Keratinocyte (primary cell): ENCODE results near the gene CISH. TPM values are rescaled to one million over a fixed set of nuclear protein-coding genes. Genes with fewer than 3 reads are reported as not detected.

ENCODE experiments used
- DNase-seq: peaks from one replicate; pipeline ENCODE4 v3.0.0-alpha.2; 2011; ENCODE audit warnings: low read depth, missing footprints, low spot score
- FAIRE-seq: peaks from 2 replicates; lab custom pipeline; 2011; peaks lifted over from hg19 to GRCh38; lab: Jason Lieb, UNC
- H2AFZ ChIP-seq: 2 replicates; pipeline ENCODE4 v1.6.0; 2012; ENCODE audit warnings: low read length, control low read depth, inconsistent platforms; ENCODE audit not compliant: control insufficient read depth
- H3K27ac ChIP-seq: 2 replicates; pipeline ENCODE4 v1.5.1; 2011; ENCODE audit warnings: low read length; ENCODE audit not compliant: control insufficient read depth, insufficient read depth
- H3K27me3 ChIP-seq: 3 replicates; pipeline ENCODE4 v1.6.0; 2011; ENCODE audit warnings: low read length; ENCODE audit not compliant: control insufficient read depth, insufficient read depth; ENCODE audit errors: extremely low read depth
- H3K36me3 ChIP-seq, 2 experiments: 2 replicates in 1 of 2; 3 replicates in 1 of 2; pipeline ENCODE4 v1.5.1; 2011; ENCODE audit warnings: low read length in 2 of 2, mild to moderate bottlenecking in 1 of 2; ENCODE audit not compliant: control insufficient read depth in 2 of 2, insufficient read depth in 2 of 2; ENCODE audit errors: extremely low read depth in 1 of 2
- H3K4me1 ChIP-seq: 3 replicates; pipeline ENCODE4 v1.5.1; 2011; ENCODE audit warnings: low read length; ENCODE audit not compliant: control insufficient read depth, insufficient read depth; ENCODE audit errors: extremely low read depth
- H3K4me2 ChIP-seq: 3 replicates; pipeline ENCODE4 v1.6.0; 2011; ENCODE audit warnings: low read depth, low read length; ENCODE audit not compliant: control insufficient read depth, insufficient read depth; ENCODE audit errors: extremely low read depth
- H3K4me3 ChIP-seq, 3 experiments: fragments of 200-600 bp in 1 of 3; sonication (generic) in 1 of 3; 2 replicates in 2 of 3; 3 replicates in 1 of 3; pipeline ENCODE4 v1.5.1; 2011 to 2016; ENCODE audit warnings: low read length in 3 of 3, mild to moderate bottlenecking in 3 of 3, control low read depth in 2 of 3, inconsistent platforms in 1 of 3, low read depth in 1 of 3, mixed read lengths in 1 of 3, mixed run types in 1 of 3, moderate library complexity in 1 of 3; ENCODE audit not compliant: control insufficient read depth in 2 of 3, insufficient read depth in 2 of 3; ENCODE audit errors: extremely low read depth in 1 of 3
- H3K79me2 ChIP-seq: 2 replicates; pipeline ENCODE4 v1.6.0; 2012; ENCODE audit warnings: low read length; ENCODE audit not compliant: control insufficient read depth, insufficient read depth
- H3K9ac ChIP-seq: 3 replicates; pipeline ENCODE4 v1.6.0; 2011; ENCODE audit warnings: low read length; ENCODE audit not compliant: control insufficient read depth, insufficient read depth; ENCODE audit errors: extremely low read depth
- H3K9me1 ChIP-seq: 3 replicates; pipeline ENCODE4 v1.6.0; 2011; ENCODE audit warnings: low read length; ENCODE audit not compliant: control insufficient read depth, insufficient read depth; ENCODE audit errors: extremely low read depth
- H3K9me3 ChIP-seq: 2 replicates; pipeline ENCODE4 v1.5.1; 2012; ENCODE audit warnings: low read depth, low read length; ENCODE audit not compliant: control insufficient read depth
- H4K20me1 ChIP-seq: 3 replicates; pipeline ENCODE4 v1.6.0; 2011; ENCODE audit warnings: low read length; ENCODE audit not compliant: control insufficient read depth, insufficient read depth; ENCODE audit errors: extremely low read depth
- CTCF ChIP-seq, 3 experiments: IDR thresholded peaks in 1 of 3; conservative IDR thresholded peaks in 1 of 3; optimal IDR thresholded peaks in 1 of 3; 2 replicates in 2 of 3; 3 replicates in 1 of 3; pipeline versions ENCODE3 to v1.5.1; 2011; ENCODE audit warnings: low read length in 3 of 3, mild to moderate bottlenecking in 3 of 3, moderate library complexity in 2 of 3, control low read depth in 1 of 3, inconsistent platforms in 1 of 3; ENCODE audit not compliant: insufficient read depth in 2 of 3; ENCODE audit errors: extremely low read depth in 1 of 3
- EZH2 ChIP-seq: IDR thresholded peaks from one replicate; pipeline ENCODE4 v1.6.1; 2012; ENCODE audit warnings: inconsistent platforms, mild to moderate bottlenecking, low read length, moderate library complexity
- dilution Hi-C: fragments of 300-500 bp; cut with MboI; formaldehyde crosslinking; loops from one replicate; pipeline ENCODE4 v1.7.0; 2020; ENCODE audit warnings: low sequenced_read_pairs; ENCODE audit not compliant: extremely low pct_ligation_motif_present
- polyA plus RNA-seq, 5 experiments: library from polyadenylated mRNA; depleted of rRNA in 3 of 5; stranded (reverse) in 3 of 5; stranded (forward) in 1 of 5; unstranded in 1 of 5; fragments of >200 nt; gene quantifications; 1 replicate in 1 of 5; 2 replicates in 3 of 5; 3 replicates in 1 of 5; pipeline versions ENCODE4 v1.2.1 to v1.2.3, GENCODE V29; 2011 to 2012; ENCODE audit warnings: missing spikeins in 2 of 5, low read depth in 1 of 5, low replicate concordance in 1 of 5

The CISH gene
- polyA plus RNA-seq, 1 donor (not counting 4 experiments of a cell fraction or from before 2014, with no cell fraction given), result 1.8 TPM

- peaks cover 49% of the 10 kb centered on the region for H3K4me1 ChIP-seq
- no peaks in the 10 kb centered on the region for H3K27me3 ChIP-seq
- no peaks in the 10 kb centered on the region for H3K9me1 ChIP-seq
- H3K4me3 ChIP-seq, result peak overlapping the region in 1 of 3 experiments; percentile 9
- no peak for DNase-seq
- FAIRE-seq, result peak; percentile 88
- H3K27ac ChIP-seq, result peak overlapping the region; percentile 79
- no peaks in the 10 kb centered on the region for H3K79me2 ChIP-seq
- peak overlapping the region; percentile 54 for H3K4me2 ChIP-seq
- TF ChIP-seq EZH2 (no peak), CTCF (optimal IDR thresholded peaks at IDR 0.05 in 1 of 3, IDR thresholded peaks at IDR 0.05 in 1 of 3, conservative IDR thresholded peaks at IDR 0.05 in 1 of 3; ENCODE audit: extremely low read depth in 1 of 3, insufficient read depth in 2 of 3, low read length in 3 of 3) (no peak)
- H3K9me3 ChIP-seq, result no peaks in the 10 kb centered on the region
- no peaks in the 10 kb centered on the region for H4K20me1 ChIP-seq
- H3K9ac ChIP-seq, result peak overlapping the region; percentile 67
- peak overlapping the region; percentile 32 for H2AFZ ChIP-seq
- peaks cover 4% of the 10 kb centered on the region in 2 experiments for H3K36me3 ChIP-seq
- dilution Hi-C loops, result loop anchor here (25.0 kb wide), 1 partner anchor 785 kb away; the partner anchor contains the start of genes MANF and RBM15B
These were observed 8.9 kb downstream of the CISH start for GRCh38 chr3:50602595-50603191.

- Histone ChIP-seq H2AFZ (peak overlapping the region; percentile 20), H3K4me3 (no peak overlapping the region), H3K4me1 (peaks cover 44% of the 10 kb centered on the region), H3K9ac (peak overlapping the region; percentile 67), H4K20me1 (no peaks in the 10 kb centered on the region), H3K79me2 (no peaks in the 10 kb centered on the region), H3K9me1 (no peaks in the 10 kb centered on the region), H3K36me3 (no peaks in the 10 kb centered on the region), H3K9me3 (no peaks in the 10 kb centered on the region), H3K27ac (peak overlapping the region; percentile 79), H3K27me3 (no peaks in the 10 kb centered on the region), H3K4me2 (peak overlapping the region; percentile 54)
- DNase-seq, result no peak
- TF ChIP-seq EZH2, result no peak
- no peak for TF ChIP-seq CTCF (optimal IDR thresholded peaks at IDR 0.05 in 1 of 3, IDR thresholded peaks at IDR 0.05 in 1 of 3, conservative IDR thresholded peaks at IDR 0.05 in 1 of 3; ENCODE audit: extremely low read depth in 1 of 3, insufficient read depth in 2 of 3, low read length in 3 of 3)
- dilution Hi-C loops, result loop anchor here (25.0 kb wide), 1 partner anchor 786 kb away; the partner anchor contains the start of genes MANF and RBM15B
- peak; percentile 65 for FAIRE-seq
These were observed 10.6 kb downstream of the CISH start for GRCh38 chr3:50600841-50601591.
